GM19023 (cell line): ENCODE data around the gene SLC6A12.

Experiments used
- ATAC-seq: cut with Tn5 transposase; IDR thresholded peaks from one replicate; pipeline ENCODE4 v1.9.1; 2021; ENCODE audit warnings: mild to moderate bottlenecking, moderate library complexity; ENCODE audit not compliant: unreplicated experiment

SLC6A12 gene

GRCh38 chr12:214003-214741 lies at the start of gene SLC6A12:
TSS of gene SLC6A12 (minus strand) at chr12:214157. CDS start at chr12:209986, 4,171 bp downstream.
- ATAC-seq = no peak

- no peak for ATAC-seq
Measured at GRCh38 chr12:263574-263973, 49.6 kb upstream of the SLC6A12 start.

GRCh38 chr12:262817-263216 lies 48.9 kb upstream of the SLC6A12 start, which contains the start of gene SLC6A13:
TSS of gene SLC6A13 (minus strand) at chr12:262836. CDS start at chr12:260052, 2,784 bp downstream.
- no peak for ATAC-seq

GRCh38 chr12:262113-262512 lies 48.2 kb upstream of the SLC6A12 start:
- ATAC-seq = no peak

GRCh38 chr12:257521-258321 lies 43.8 kb upstream of the SLC6A12 start:
- ATAC-seq = no peak

GRCh38 chr12:256958-257357 lies 43.0 kb upstream of the SLC6A12 start:
- no peak for ATAC-seq

GRCh38 chr12:256225-256624 lies 42.3 kb upstream of the SLC6A12 start:
- ATAC-seq = no peak

GRCh38 chr12:254912-255311 lies 41.0 kb upstream of the SLC6A12 start:
- ATAC-seq = no peak

- ATAC-seq = no peak
Measured at GRCh38 chr12:254039-254438, 40.1 kb upstream of the SLC6A12 start.

GRCh38 chr12:253116-253831 lies 39.3 kb upstream of the SLC6A12 start:
- ATAC-seq = no peak

- no peak for ATAC-seq
Measured at GRCh38 chr12:252636-253035, 38.7 kb upstream of the SLC6A12 start.

GRCh38 chr12:247271-247670 lies 33.3 kb upstream of the SLC6A12 start:
- no peak for ATAC-seq

- no peak for ATAC-seq
Measured at GRCh38 chr12:243381-243780, 29.4 kb upstream of the SLC6A12 start.

- no peak for ATAC-seq
Measured at GRCh38 chr12:242496-242895, 28.5 kb upstream of the SLC6A12 start.

GRCh38 chr12:241266-241665 lies 27.3 kb upstream of the SLC6A12 start:
- ATAC-seq = no peak

- no peak for ATAC-seq
Measured at GRCh38 chr12:240566-240965, 26.6 kb upstream of the SLC6A12 start.

GRCh38 chr12:238736-239398 lies 24.9 kb upstream of the SLC6A12 start:
- ATAC-seq = no peak

- ATAC-seq = no peak
Measured at GRCh38 chr12:238116-238515, 24.2 kb upstream of the SLC6A12 start.

GRCh38 chr12:237026-237815 lies 23.3 kb upstream of the SLC6A12 start:
- no peak for ATAC-seq

GRCh38 chr12:236445-236844 lies 22.5 kb upstream of the SLC6A12 start:
- ATAC-seq = no peak
